NCI-H1694 treated with DMSO at 0.1 percent for 48 hours (cell line): Measurements from ENCODE around the gene AIFM1.
A peak's percentile ranks its signal among the peaks of the same experiment; 100 is the strongest.

ENCODE experiments used
- DNase-seq: peaks from one replicate; lab custom pipeline; 2025; lab: John Stamatoyannopoulos, UW

Gene AIFM1

GRCh38 chrX:130093271-130093670 lies 72.4 kb downstream of the AIFM1 start:
- DNase-seq = no peak

DNA sequence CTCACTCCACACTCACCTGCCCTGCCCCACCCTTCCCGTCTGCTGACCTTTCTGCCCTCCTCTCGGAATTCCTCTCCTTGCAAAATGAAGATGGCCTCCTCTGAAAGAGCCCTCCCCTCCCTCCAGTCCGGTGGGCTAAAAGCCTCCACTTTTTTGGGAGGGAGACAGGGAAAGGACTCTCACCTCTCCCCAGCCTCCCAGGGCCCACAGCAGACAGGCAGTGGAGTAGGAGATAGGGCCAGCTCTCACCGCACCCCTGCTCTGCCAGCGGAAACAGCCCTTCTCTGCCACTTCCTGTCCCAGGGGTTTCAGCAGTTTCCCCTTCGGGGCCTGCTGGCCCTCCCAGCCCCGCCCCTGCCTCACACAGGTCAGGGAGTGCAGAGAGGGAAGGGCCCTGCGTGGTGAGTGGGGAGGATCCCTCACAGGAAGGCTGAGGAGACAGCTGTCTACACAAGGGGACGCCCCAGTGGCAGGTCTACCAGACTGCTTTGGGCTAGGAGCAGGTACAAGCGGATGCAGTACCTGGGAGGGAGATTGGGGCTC lies 73.6 kb downstream of the AIFM1 start:
- no peak for DNase-seq

GRCh38 chrX:130090364-130090763 lies 75.3 kb downstream of the AIFM1 start:
- DNase-seq = no peak

- DNase-seq = no peak
Measured at GRCh38 chrX:130086447-130087206, 79.0 kb downstream of the AIFM1 start.

- DNase-seq = no peak
Measured at GRCh38 chrX:130085551-130086446, 79.8 kb downstream of the AIFM1 start.

GRCh38 chrX:130084631-130085237 lies 80.9 kb downstream of the AIFM1 start:
- DNase-seq = no peak

GRCh38 chrX:130083656-130084382 lies 81.8 kb downstream of the AIFM1 start:
- no peak for DNase-seq

DNA sequence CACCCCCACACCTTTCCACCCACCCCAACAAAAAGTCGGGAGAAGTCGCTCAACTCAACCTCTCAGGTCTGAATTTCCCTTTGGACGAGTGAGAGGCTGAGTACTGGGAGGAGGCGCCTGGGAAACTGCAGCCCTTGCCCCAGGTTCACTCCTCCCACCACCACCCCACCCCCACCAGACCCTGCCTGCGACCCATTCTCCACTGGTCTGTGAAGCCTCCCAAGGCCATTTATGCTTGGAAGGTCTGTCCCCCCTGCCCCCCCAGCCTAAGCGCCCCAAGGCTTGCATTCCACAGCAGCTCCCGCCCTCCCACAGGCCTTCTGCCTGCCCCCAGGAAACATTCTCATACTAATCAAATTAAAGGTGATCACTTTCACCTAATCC lies 82.5 kb downstream of the AIFM1 start:
- DNase-seq = no peak

DNA sequence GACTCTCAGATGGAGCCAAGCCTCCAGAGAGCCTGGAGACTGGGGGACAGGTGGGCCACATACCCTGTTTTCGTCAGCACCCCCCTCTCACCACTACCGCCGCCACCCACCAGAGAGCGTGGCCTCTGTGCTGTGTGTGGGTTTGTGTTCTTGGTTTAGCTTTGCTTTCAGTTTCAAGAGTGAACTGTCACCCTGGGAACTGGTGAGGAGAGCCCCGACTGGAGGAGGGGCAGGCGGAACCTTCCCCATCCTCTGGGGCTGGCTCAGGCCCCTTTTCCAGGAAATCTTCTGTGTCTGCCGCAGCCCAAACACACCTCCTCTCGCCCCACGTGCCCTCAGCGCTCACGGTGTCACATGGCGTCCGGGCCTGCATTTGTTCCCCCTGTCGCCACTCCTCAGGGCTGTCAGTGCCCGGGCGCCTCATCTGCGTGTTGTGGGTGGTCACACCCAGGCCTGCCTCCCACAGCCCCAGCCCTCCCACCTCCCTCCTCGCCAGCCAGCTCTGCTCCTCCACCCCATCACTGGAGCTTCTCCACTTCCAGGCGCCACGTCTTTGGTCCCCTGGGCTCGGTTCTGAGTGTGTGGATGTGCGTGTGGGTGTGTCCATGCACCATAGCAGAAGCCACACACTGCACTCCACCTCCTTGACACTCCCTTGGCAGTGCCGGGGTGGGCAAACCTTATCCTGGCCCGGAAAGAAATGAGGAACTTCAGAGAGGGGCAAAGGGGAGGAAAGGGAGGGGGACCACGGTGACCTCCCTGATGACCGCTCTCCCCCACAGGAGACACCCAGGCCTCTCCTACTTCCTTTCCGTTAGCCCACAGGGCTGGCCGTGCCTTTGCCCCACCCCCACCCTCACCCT lies 83.2 kb downstream of the AIFM1 start:
- DNase-seq = no peak

DNA sequence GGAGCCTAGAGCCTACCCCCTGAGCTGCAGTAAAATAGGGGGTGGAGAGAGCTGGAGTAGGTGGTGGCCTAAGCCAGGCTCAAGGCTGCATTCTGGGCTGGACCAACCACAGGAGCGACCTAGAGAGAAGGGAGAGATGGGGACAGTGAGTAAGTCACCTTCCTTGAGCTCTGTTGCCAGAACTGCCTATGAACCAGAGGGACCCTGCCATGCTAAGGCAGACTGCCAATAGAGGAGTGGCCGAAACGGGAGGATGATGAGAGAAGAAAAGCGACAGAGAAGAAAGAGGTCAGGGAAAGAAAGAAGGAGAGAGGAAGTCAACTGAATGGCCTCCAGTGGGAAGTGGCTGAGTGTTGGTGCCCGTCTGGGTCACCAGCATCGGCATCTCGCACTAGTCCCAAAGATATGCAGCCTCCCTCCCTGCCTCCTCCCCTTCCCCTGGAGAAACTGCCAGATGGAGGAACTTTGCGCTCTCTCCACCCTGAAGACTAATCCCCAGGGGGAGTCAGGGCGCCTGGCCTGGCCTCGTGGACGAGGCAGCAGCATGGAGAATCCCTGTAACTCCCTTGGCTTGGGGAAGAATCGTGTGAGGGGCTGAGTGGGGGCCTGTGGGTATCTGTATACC lies 84.1 kb downstream of the AIFM1 start:
- no peak for DNase-seq

DNA sequence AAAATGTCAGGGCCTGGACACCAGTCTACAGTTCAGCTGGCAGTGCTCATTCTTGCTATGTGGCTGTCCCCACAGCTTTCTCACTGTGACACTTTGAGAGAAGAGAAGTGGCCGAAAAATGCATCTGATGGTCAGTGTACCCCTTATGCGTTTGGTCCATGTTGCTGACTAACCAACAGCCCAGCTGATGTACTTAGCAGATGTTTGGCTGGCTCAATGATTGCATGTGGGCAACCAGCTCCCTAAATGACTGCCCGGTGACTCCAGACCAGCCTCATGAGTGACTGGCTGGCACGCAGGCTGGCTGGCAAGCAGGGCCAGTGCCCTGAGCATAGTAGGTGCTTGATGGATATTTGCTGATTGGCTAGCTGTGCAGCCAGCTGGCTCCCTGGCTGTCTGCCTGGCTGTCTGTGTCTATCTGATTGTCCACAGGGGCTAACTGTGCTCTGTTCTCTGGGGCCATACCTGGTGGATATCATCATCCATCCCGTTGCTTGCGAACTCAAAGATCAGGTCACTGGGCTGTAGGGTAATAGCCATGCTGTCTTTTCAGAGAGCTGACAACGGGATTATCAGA lies 84.8 kb downstream of the AIFM1 start:
- no peak for DNase-seq

DNA sequence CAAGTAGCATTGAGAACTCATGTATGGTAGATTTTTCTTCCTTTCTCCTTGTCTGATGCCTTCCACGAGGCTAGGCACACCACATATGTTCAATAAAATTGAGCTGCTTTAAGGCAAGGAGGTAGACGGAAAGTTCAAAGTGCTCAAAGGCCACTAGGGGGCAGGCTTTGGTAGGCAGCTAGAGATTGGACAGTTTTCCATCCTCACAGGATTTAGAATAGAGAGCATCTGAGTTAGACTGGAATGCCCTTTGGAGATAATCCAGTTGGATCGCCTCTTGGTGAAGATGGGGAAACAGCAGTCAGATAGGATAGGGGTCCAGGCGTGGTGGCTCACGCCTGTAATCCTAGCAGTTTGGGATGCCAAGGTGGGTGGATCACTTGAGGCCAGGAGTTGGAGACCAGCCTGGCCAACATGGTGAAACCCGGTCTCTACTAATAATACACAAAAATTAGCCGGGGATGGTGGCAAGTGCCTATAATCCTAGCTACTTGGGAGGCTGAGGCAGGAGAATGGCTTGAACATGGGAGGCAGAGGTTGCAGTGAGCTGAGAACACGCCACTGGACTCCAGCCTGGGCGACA lies 85.7 kb downstream of the AIFM1 start:
- peak; percentile 62 for DNase-seq
